Epithelial cell of esophagus (primary cell): Measurements from ENCODE around the gene AQP3.

Experiments
- DNase-seq: peaks from one replicate; pipeline ENCODE4 v3.0.0; 2010; ENCODE audit warnings: low read depth
- H3K4me3 ChIP-seq: 2 replicates; pipeline ENCODE4 v1.5.1; 2011; ENCODE audit warnings: mild to moderate bottlenecking, low read length, control low read depth
- TF ChIP-seq, protein P1 (sequence below): IDR thresholded peaks from 2 replicates; pipeline ENCODE4 v1.5.1; 2011; ENCODE audit warnings: low read depth, mild to moderate bottlenecking, low read length, control low read depth, inconsistent platforms; ENCODE audit not compliant: insufficient read depth; ENCODE audit errors: missing control alignments

The AQP3 gene

GRCh38 chr9:33453999-33454660, 6.7 kb upstream of the AQP3 start:
- H3K4me3 ChIP-seq = no peak overlapping the region
- DNase-seq = no peak
- TF ChIP-seq, protein P1, sequence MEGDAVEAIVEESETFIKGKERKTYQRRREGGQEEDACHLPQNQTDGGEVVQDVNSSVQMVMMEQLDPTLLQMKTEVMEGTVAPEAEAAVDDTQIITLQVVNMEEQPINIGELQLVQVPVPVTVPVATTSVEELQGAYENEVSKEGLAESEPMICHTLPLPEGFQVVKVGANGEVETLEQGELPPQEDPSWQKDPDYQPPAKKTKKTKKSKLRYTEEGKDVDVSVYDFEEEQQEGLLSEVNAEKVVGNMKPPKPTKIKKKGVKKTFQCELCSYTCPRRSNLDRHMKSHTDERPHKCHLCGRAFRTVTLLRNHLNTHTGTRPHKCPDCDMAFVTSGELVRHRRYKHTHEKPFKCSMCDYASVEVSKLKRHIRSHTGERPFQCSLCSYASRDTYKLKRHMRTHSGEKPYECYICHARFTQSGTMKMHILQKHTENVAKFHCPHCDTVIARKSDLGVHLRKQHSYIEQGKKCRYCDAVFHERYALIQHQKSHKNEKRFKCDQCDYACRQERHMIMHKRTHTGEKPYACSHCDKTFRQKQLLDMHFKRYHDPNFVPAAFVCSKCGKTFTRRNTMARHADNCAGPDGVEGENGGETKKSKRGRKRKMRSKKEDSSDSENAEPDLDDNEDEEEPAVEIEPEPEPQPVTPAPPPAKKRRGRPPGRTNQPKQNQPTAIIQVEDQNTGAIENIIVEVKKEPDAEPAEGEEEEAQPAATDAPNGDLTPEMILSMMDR = no peak

- TF ChIP-seq, protein P1 = no peak
- DNase-seq = no peak
- H3K4me3 ChIP-seq = no peak overlapping the region
These were observed 6.0 kb upstream of the AQP3 start for GRCh38 chr9:33453286-33453860.

DNA sequence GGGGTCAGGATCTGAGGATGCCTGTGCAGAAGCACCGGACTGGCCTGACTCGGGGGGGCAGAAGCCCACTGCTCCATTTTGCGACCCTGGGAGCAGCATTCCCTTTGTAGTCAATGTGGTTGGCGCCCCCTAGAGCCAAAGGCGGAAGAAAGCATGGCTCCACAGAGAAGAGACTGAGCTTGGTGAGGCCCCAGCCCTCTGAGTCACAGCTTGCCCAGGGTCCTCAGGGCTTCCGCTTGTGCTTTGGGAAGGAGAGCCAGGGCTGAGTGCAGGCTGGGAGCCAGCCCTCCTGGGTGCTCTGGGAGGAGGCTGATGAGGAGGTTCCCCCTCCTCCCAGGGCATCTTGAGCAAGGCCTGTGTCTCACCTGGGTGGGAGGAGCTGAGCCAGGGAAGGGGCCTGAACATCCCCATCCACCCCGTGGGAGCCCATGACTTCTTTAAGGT, 5.5 kb upstream of the AQP3 start:
- TF ChIP-seq, protein P1 = peak; percentile 84
- peak; percentile 98 for DNase-seq
- H3K4me3 ChIP-seq = no peak overlapping the region

DNA sequence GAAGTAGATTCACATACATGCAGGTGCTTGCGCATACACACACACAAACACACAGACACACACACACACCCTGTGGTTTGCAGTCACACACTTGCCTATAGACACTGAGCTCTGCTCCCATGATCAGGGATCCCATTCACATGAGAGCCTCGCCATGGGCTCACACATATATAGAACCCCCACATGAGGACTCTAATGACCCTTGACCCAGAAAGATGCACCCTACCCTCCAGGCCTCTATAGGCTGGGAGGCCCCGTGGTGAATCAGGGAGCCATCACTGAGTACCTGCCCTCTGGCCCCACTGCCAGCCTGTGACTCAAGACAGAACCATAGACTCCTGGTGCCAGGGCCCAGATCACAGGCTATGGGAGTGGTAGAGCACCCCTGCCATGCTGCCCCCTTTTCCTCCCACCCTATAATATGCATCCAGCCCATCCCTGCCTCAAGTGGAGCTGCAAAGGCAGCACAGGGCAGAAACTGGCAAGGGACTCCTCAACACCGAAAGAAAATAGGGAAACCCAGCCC, 3.3 kb upstream of the AQP3 start:
- DNase-seq = peak; percentile 53

GRCh38 chr9:33449715-33450114, 2.3 kb upstream of the AQP3 start:
- H3K4me3 ChIP-seq = no peak overlapping the region
- TF ChIP-seq, protein P1 = no peak

More for the DNA sequence above, 3.3 kb upstream of the AQP3 start:
- TF ChIP-seq, protein P1 = no peak
- H3K4me3 ChIP-seq = no peak overlapping the region

GRCh38 chr9:33447799-33448553, 583 bp upstream of the AQP3 start:
- peak overlapping the region; percentile 98 for H3K4me3 ChIP-seq
- peak; percentile 75 for DNase-seq

More at GRCh38 chr9:33449715-33450114, 2.3 kb upstream of the AQP3 start:
- no peak for DNase-seq

More at GRCh38 chr9:33447799-33448553, 583 bp upstream of the AQP3 start:
- TF ChIP-seq, protein P1 = no peak
